ENCODE data around the gene PHTF2.

Gene PHTF2

DNA sequence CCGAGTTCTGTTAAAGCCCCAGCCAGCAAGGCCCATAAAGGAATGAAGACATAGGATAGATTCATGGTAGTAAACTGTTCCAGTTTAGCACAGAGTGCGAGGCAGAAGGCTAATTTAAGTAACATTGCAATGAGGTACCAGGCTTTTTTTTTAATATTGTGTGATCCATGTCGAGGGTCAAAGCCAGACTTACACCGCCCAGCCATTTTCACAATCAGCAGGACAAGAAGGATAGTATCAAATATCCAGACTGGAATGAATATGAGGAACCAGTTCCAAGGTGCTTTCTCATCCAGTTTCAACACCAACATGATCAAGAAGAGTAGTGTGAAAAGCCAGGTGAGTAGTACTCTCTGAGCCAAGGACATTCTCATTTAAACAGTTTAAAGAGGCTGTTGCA is 4.6 kb upstream of the PHTF2 start:
- no peak for DNase-seq (ENCODE audit: low spot score)

GRCh38 chr7:77796109-77796508 is 2.5 kb upstream of the PHTF2 start:
- DNase-seq (ENCODE audit: low spot score), result no peak

DNA sequence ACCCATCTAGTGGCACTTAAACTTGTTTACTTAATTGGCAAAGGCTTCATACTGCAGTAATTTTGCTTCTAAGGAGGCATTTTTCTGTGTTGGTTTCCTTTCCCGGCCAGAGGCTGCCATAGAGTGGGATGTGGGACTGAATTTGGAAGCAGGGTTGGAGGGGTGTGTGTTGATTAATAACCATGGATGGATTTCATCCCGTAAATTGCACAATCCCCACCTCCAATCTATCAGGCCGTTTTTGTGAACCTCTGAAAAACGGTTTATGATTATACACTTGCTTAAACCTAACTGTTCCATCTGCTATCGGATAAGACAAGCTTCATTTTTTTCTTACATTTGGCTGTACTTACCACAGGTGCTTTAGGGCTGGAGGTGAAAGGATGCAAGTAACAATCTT is 1.6 kb upstream of the PHTF2 start:
- DNase-seq (ENCODE audit: low spot score), result no peak

DNA sequence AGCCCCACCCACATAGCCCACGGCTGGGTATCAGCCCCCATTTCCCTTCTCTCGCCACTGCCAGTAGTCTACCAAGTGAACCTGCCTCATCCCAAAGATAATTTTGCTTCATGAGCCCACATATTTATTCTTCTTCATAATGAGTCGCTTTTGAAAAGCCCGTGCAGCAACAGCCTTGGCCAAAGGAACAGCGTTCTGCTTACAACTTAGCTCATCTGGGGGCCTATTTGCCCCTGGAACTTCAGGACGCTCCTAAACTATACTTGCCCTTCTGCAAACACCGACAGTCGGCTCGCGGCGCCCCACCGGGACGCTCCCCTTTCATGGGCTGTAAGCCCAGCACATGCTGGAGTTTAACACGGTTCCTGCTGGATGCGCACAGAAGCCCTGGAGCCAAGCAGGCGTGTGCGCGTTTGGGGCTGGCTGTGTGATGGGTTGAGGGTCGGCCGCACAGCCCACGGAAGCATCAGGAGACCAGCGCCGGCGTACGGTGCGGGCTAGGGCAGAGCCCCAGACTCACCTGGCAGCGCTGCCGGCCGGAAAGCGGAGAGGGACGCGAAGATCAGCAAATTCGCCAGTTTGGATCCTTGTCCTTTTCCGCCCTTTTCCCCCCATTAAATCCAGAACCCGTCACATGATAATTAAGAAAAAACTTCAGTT is 709 bp upstream of the PHTF2 start:
- no peak for DNase-seq (ENCODE audit: low spot score)

DNA sequence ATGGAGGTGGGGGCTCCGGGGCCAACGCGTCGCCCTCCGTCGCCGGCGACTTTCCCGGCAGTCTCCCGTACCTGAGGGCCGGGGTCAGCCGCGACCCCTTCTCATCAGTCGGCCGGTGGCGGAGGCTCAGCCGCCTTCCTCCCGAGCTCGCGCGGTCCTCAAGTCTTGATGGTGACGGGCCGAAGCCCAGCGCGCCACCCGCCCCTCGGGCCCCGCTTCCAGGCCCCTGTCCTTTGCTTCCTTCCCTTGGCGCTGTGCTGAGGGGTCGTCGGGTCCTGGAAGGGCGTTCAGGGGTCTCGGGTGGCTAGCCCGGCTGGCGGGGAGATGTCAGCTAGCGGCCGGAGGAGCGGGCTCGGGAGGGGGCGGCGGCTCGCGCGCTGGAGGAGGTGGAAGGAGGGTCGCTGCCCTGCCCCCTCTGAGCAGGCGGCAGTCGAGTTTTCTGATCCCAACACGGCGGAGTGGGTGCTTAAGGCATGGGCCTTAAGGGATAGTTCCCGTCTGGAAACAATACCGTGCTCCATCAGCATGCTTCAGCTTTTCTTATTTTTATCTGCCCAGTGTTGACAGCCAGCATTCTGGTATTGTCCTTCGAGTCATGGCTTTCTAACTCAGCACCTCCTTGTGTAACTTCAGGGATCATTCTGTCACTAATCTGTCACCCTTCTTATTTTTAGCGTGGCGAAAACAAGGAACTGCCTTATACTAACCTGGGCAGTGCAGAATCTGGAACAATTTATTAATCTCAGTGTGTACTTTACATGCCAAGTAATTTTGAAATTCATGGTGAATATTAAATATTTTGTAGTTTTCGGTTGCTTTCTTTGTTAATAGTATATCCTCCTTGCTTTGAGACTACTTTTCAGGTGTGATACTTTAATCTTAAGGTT is 748 bp downstream of the PHTF2 start:
- DNase-seq (ENCODE audit: low spot score), result no peak

DNA sequence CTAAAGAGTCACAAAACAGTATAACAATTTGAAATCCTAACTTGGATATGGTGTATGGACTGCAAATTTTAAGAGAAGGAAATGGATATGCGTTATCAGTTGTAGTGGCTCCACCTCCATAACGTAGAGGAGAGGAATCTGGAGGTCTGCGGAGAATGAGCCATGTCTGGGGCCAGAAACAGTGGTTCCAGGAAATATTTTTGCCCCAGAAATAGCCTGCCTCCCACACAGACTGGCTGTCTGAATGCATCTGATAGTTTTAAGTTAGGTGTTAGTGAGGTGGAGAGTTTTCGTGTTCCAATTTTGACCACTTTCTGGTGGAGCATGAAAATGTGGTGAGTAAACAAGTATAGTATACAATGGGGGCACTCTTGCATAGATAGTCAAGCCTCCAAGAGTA is 1.6 kb downstream of the PHTF2 start:
- DNase-seq (ENCODE audit: low spot score), result no peak

DNA sequence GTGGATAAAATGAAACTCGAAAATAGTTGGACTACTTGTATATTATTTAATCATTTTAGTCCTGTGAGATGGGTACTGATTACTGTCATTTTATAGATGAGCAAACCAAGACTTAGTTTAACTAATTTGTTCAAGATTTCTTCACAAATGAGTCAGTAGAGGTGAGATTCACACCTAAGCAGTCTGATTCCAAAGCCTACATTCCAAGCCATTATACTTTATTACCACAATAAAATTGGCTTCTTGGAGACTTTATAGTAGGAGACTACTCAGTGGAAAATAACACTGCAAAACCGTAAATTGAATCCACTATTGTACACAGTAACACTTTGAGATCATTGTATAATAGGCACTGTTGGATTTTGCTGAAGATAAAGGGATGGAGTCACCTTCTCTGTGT is 2.2 kb downstream of the PHTF2 start:
- DNase-seq (ENCODE audit: low spot score), result no peak

GRCh38 chr7:77802557-77803405 is 4.2 kb downstream of the PHTF2 start:
- DNase-seq (ENCODE audit: low spot score), result no peak

DNA sequence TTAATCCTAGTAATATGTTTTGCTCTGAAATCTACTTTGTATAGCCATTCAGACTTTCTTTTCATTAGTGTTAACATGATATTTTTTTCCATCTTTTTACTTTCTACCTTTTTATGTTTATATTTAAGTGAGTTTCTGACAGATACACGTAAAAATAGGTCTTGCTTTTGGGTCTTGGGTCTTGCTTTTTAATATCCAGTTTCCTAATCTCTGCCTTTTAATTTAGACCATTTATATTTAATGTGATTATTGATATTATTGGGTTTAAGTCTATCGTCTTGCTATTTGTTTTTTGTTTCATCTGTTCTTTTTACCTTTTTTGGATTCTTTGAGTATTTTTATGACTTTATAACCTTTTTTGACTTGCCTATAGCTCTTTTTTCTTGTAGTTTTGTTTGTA is 7.9 kb downstream of the PHTF2 start:
- no peak for DNase-seq (ENCODE audit: low spot score)

DNA sequence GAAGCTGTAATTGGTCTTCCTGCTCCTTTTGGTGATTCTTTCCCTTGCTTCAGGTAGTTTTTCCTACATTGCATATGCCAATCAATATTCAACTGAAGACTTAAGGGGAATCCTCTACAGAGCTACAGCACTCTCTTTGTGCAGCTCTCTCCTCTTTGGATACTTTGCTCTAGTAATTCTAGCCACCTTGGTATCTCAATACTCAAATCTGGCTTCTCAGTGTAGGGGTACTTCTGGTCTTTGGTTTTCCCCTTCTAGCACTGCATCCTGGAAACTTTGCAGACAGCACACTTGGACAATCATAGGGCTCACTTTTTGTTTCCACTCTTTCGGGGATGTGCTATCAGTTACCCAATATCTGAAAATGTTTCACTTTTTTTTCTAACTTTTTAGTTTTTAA is 9.9 kb downstream of the PHTF2 start:
- DNase-seq (ENCODE audit: low spot score), result no peak

GRCh38 chr7:77811516-77812289 is 13.1 kb downstream of the PHTF2 start:
- no peak for DNase-seq (ENCODE audit: low spot score)

DNA sequence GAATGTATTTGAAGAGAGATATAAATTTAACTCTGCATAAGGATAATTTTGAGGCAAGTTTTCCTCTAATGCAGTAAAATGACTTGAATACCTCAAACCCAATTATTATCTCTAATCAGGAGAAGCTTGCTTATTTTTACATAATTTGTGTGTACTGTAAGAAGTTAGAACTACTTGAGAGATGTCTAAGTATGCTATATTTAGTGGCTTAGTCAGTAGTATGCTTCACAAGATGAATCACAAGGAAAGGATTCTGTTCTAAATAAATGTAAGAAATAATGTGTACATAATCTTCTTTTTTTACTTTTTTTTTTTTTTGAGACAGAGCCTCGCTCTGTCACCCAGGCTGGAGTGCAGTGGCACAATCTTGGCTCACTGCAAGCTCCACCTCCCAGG is 13.7 kb downstream of the PHTF2 start:
- no peak for DNase-seq (ENCODE audit: low spot score)

- DNase-seq (ENCODE audit: low spot score), result no peak
Observed at GRCh38 chr7:77813180-77813579, 14.6 kb downstream of the PHTF2 start.

DNA sequence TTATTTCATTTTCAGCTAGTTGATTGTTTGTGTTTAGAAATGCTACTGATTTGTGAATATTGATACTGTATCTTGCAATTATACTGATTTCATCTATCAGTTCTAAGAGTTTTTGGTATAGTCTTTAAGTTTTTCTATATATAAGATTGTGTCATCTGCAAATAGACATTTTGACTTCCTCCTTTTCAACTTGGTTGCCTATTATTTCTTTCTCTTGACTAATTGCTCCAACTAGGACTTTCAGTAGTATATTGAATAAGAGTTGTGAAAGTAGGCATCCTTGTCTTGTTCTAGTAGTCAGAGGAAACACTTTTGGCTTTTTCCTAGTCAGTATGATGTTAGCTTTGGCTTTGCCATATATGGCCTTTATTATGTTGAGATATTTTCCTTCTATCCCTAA is 20.4 kb downstream of the PHTF2 start:
- no peak for DNase-seq (ENCODE audit: low spot score)

- no peak for DNase-seq (ENCODE audit: low spot score)
Observed at GRCh38 chr7:77820967-77821366, 22.4 kb downstream of the PHTF2 start.

DNA sequence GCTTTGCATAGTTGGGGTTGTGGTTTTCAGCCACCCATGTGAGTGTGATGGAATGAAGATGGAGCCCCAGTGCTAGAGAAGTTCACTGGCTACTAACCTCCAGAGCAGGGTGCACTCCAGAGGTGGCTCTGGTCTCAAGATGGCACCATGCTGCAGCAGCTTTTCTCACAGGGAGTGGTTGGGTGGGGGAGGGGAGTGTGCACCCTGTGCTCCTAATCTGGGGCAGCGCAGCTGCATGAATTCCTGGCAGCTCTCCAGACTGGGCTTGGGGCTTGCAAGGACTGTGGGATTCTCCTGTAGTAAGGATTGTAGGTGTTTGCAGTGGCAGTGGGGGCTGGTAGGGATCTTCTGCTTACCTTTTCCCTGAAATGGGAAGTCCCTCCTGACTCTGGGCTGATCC is 23.7 kb downstream of the PHTF2 start:
- peak; percentile 21 for DNase-seq (ENCODE audit: low spot score)

DNA sequence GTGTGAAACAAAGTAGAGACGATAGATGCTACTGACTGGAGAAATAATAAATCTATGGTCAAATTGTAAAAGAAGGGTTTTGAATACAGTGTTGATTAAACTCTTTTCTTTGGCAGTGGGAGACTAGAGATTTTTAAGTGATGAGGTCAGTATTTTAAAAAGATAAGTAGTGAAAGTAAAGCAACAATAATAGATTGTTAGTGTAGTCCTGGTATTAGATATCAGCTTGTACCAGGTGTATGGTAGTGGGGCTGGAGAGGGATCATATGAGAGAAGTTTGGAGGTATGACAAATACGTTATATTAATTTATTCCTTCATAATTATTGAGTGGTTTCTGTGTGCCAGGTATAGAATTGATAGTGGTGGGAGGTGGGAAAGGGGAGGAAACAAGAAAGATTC is 25.2 kb downstream of the PHTF2 start:
- no peak for DNase-seq (ENCODE audit: low spot score)

GRCh38 chr7:77824636-77825035 is 26.1 kb downstream of the PHTF2 start:
- no peak for DNase-seq (ENCODE audit: low spot score)

DNA sequence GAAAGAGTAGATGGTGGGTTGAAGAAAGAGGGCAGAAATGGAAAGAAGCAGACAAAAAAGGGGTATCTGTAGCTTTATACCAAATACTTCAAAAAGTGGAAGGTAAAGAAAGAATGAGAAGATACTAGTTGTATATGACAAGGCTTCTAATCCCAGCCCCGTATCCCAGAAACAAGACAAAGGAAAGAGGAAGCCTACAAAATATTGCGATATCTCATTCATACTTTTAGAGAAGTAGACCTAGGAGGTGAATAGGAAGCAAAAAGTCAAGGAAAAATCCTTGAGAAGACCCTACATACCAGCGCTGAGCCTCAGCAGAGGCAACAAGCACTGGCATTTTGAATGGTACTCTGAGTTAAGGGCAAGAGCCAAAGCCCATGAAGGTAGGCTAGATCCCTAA is 26.6 kb downstream of the PHTF2 start:
- no peak for DNase-seq (ENCODE audit: low spot score)

DNA sequence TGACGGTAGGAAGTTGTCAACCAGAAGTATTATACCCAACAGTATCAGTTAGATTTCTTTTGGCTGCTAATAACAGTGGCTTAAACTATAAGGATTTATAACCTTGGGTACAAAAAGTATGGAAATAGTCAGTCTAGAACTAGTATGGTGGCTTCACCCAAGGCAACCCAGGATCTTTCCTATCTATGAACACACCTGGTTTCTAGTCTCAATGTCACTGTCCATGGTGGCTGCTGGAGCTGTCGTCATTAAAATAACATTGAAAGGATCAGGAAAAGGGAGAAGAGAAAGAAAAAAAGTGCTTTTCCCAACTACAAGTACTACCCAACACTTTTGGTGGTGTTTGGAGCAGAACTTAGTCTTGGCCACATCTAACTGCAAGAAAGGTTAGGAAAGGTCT is 27.7 kb downstream of the PHTF2 start:
- no peak for DNase-seq (ENCODE audit: low spot score)

DNA sequence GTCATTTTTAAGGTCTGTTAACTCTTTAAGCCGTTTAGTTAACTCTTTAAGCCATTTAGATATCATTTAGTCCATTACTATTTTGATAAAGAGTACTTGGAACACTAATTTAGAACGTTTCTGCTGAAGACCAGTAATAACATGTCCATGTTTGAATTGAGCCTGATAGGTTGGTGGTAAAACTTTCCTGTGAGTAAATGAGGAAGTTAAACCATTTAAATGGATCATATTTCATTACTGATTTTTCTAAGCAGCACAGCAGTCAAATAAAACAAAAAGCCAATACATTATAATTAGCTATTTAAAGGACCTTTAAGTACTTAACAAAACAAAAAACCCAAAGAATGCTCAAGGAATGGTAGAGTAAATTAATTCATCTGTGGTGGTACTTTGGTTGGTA is 29.4 kb downstream of the PHTF2 start:
- DNase-seq (ENCODE audit: low spot score), result no peak
